Frontal cortex (tissue), 4 donors: ENCODE measurements around the gene USP9X. TPM values are rescaled to one million over a fixed set of nuclear protein-coding genes. Genes with fewer than 3 reads are reported as not detected.
"Not testable (repeated sequence)": the region's sequence is repeated elsewhere in the genome, so short reads cannot be mapped to it uniquely, and the experiment has no call there.

Experiments
- DNase-seq, 2 donors: peaks; one replicate each; pipeline ENCODE4 v3.0.0; 2012; ENCODE audit warnings: low spot score in 2 of 2
- FAIRE-seq: peaks from 2 replicates; lab custom pipeline; 2012; peaks lifted over from hg19 to GRCh38; lab: Jason Lieb, UNC
- total RNA-seq: library from RNA; depleted of rRNA; stranded (reverse); fragments of >200 nt; gene quantifications from one replicate; pipeline ENCODE4 v1.2.3, GENCODE V29; 2014
- donor health status: control.
- donor health status: control.
- donor health status: control.

The USP9X gene
- total RNA-seq, 1 donor from 2014 or later, result 174 TPM

DNA sequence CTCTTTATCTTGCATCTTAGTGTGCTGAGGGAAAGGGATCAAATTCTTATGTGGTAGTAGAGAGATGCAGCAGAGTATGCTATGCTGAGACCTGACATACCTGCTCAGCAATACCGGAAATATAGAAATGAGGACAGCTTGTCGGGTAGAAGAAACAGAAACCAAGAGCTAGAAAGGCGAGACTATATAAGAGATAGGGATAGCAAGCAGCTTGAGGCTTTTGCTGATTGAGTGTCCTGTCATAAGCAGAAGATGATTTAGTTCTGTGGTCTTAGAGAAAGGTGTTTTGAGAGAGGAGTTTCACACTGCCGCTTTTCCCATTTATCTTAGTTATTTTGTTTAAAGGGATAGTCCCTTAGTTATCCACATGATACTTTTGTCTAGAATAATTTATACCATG is 31.7 kb downstream of the USP9X start:
- FAIRE-seq, result no peak

DNA sequence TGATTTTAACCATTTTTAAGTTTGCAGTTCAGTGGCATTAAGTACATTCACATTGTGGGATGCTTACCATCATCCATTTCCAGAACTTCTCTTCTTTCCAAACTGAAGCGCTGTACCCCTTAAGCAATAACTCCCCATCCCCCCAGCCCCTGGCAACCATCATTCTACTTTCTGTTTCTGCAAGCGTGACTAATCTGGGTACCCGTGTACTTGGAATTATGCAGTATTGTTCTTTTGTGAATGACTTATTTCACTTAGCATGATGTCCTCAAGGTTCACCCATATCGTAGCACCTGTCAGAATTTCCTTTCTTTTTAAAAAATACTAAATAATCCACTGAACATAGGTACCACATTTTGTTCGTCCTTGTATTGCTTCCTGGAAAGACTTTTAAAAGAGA is 32.9 kb downstream of the USP9X start:
- DNase-seq, result no peak
- no peak for FAIRE-seq

More for the DNA sequence above, 31.7 kb downstream of the USP9X start:
- DNase-seq, result no peak

DNA sequence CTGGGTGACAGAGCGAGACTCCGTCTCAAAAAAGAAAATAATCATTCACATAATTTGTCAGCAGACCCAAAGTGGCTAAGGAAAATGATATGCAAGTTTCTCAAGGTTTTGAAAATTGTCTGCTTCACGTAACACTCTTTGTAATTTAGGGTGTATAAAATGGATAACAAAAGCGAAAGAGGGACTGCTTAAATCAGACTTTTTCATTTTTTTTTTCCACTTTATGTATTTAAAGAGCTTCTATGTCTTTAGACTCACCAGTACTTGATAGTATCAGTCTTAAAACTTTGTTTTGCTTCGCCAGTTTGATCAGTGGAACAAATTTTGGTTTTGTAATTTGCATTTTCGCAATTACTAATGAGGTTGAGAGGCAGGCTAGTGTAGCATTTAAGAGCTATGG is 34.6 kb downstream of the USP9X start:
- FAIRE-seq, result no peak

DNA sequence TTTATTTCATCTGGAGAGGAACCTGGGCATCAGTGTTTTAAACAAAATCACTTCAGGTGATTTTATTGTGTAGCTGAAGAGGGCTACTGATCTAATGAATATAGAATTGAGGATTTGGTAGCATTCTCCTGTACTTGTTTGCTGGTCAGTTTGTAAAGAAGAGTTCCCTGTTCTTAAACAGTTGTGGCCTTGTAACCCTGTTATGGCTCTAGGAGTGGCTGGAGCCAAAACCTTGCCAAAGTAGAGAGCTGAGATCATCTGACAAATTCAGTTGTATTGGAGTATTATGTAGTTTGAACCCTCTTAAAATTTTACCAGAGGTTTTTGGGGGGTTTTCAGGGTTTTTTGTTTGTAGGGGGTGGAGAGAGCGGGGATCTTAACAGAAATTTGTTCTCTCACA is 36.5 kb downstream of the USP9X start:
- DNase-seq, result no peak
- no peak for FAIRE-seq

More for the DNA sequence above, 34.6 kb downstream of the USP9X start:
- no peak for DNase-seq

DNA sequence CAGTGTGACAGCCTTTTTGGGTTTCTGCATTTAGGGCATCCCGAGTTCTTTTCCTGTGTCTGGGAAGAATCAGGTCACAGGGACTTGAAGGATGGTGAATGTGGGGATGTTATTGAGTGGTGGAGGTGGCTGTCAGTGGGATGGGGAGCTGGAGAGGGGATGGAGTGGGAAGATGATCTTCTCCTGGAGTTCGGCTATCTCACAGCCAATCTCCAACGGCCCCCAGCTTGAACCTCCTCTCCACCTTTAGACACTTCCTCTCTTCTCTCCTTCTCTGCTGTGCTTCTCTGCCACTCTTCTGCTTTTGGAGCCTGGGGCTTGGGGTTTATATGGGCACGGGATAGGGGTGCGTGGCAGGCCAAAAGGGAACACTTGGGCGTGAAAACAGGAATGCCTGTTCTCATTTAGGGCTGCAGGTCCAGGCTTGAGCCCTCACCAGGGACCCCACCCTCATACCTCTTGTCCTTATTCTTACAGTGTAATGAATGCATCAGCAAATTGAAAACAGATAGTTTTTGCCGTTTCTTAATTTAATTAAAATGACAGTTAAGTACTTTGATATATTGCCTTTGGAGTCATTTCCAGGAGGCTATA is 37.5 kb downstream of the USP9X start:
- DNase-seq, result no peak
- no peak for FAIRE-seq

DNA sequence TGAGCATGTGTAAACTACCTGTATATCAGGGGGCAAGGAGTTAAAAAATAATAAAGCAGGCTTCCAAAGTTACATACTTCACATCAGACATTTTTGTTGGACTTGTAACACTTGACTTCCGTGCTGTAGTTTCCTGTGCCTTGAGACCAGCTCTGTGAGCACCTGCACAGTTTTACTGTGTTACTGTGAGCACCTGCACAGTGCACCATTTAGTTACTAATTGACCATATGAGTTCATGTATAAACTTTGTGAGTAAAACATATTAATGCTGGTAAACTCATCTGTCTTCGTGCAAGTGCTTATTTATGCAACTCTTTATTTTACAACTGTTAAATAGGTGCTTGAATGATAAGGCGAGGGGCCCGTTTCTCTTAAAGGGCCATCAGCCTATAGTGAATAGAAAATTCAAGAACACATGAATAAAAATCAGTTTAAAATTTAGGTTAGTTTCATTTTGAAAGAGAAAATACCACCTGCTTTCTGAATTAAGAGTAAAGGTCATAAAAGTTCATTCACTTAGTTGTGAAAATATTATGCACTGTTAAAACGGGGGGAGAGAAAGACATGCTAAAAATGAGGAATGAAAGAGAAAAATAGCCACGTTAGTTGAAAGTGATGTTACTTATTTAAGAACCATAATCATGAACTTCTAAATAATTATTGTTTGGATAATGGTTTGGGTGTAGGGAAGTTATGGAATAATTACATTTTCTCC is 42.4 kb downstream of the USP9X start:
- FAIRE-seq (no peak), DNase-seq (no peak)

DNA sequence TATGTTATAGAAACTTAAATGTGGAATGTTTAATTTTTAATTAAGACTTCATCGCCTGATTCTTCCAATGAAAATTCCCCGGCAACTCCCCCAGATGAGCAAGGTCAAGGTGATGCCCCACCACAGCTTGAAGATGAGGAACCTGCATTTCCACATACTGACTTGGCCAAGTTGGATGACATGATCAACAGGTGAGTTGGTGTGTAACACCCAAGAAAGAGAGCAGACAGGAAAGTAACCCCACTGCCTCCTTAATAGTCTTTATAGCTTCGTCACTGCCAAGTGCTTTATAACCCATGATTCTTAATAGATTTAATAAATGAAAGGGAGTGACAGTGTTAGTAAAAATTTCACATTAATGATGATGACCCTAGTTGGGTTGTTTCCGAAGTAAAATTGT is 43.7 kb downstream of the USP9X start:
- DNase-seq, result no peak
- FAIRE-seq, result no peak

DNA sequence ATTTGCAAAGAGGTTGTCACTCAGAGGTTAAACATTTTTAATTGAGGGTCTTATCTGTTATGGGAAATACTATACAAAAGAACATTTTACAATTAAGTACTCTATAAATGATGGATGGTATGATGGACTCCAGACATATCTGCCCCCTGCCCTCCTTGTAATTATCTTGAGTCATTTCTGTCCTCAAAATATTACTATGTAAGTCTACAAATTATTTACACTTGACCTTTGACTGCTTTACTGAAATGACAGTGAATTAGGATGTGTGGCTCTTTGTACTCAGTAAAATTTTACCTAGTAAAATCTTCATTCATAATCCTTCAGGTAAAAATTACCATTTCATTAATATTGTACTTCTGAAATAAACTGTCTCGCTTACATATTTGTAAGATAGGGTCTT is 46.5 kb downstream of the USP9X start:
- FAIRE-seq (no peak), DNase-seq (no peak)

DNA sequence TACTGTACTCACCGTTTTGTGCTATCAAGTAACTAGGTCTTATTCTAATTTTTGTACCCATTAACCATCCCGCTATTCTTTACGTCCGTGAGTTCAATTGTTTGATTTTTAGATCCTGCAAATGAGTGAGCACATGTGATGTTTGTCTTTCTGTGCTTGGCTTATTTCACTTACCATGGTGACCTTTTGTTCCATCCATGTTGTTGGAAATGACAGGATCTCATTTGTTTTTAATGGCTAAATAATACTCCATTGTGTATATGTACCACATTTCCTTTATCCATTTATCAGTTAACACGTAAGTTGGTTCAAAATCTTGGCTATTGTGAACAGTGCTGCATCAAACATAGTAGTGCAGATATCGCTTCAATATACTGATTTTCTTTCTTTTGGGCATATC is 48.3 kb downstream of the USP9X start:
- DNase-seq (no peak), FAIRE-seq (no peak)

DNA sequence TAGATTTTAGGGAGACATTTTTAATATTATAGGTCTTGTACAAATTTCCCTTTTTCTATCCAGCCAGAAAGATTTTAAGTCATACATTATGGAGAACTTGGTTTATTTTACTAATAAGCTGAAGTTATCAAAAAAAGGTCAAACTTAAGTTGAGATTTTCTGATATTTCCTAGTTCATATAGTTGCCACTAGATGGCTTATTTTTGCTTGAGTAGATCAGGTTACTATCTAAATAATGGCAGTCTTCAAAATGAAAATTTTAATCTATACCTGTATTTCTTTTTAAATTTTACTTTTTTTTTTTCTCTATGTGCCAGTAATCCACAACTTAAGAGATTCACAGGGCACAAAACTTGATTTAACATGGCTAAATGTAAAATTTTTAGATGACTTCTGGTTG is 52.3 kb downstream of the USP9X start:
- no peak for FAIRE-seq
- DNase-seq, result no peak

DNA sequence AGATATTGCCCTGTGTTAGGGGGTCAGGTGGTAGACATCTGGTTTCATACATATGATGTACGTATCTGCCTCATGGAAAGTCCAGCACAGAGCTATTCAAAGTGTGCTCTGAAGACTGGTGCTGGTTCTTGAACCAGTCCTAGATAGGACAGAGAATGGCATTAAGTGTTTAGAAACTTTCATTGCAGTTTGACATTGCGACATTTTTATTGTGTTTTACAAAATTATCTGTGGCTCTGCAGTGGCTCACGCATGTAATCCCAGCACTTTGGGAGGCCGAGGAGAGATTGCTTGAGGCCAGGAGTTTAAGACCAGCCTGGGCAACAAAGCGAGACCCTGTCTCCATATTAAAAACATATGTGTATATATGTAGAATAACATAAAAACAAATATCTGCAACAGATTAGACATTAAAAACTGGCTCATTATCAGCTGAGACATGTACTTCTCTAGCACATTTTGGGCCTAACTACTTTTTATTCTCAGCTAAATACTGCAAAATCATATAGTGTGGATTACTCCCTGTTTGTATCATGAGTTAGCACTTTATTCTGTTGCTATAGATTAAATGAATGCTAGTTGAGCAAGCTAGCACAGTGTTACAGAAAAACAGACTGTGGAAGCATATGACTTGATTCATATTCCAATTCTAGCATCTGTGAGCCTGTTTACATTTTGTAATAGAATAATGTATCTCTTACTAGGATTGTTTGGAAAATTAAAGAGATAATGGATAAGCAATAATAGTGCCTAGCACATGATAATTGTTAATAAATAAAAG is 57.1 kb downstream of the USP9X start:
- DNase-seq (no peak), FAIRE-seq (no peak)

DNA sequence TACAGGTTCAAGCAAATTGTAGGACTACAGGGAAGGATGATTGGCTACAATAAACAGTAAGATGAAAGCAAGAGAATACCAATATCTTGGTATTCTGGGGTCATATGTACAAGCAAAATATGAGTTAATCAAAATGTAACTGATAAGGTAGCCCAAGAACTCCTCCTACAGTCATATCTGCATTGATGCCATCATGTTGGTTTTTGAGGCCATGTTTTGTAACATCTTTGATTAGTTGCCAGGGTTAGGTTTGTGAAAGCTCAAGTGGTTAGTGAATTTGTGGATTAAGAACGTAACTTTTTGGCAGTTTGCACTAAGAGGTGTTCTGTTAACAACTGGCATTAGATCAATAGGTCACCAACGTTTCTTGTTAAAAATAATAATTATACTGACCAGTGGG is 59.6 kb downstream of the USP9X start:
- no peak for DNase-seq
- FAIRE-seq, result no peak

DNA sequence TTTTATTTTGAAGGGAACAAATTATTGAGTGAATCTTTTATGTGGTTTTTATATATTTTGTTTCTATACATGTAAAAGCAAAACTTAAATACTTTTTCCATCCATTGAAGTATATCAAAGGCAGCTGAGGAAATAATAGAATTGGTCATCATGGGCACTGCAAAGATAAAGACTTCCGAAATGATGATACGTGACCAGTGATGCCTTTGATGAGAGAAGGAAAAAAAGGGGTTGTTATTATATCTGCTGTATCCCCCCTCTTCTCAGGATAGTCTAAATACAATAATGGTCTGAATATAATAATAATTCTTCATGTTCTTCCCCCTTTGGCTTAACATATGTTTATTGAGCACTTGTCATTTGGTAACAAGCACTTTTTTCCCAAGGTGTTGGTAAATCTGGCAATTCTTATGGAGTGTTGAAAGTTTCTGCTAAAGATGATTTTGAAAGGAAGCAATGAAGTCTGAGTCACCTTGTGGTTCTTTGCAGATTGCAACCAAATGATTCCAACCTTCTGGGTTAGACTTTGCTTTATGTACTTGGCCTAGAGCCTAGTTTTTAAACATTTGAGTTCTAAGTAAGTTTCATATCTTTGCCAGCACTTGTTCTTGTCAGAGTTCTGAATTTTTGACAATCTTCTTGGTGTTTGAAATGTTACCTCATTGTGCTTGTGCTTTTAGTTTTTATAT is 60.8 kb downstream of the USP9X start:
- no peak for DNase-seq
- FAIRE-seq, result no peak

DNA sequence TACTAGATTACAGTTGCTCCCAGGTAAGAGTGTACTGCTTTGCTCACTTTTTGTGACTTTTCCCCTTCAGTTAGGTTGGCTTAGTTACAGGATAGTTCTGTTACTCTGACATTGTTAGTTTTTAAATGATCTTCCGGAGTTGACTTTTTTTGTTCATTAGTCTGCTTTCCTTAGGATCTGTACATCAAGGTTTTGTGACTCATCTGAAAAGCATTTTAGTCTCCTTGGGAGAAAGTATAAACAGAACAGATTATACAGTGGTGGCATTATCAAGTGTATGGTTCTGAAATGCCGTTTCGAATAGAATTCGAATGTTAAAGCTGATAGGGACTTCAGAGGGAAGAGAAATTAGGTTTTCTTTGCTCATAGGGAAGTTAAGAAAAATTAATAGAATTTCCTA is 63.3 kb downstream of the USP9X start:
- DNase-seq, result no peak
- no peak for FAIRE-seq

DNA sequence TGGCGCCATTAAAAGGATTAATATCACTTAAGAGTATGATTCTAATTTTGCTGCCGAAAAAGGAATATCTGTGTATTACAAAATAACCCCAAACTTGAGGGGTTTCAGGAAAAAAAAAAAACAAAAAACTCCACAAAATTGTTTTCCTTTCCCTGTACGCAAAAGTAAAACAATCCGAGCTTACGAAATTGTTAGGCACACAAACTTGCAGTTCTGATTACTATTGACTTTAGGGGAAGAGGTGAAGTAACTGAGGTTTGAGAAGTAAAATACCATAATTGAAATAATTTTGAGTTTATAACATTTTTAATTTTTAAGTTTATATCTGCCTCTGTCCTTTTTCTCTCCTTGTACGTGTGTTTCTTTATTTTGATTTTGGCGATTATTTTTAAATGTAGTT is 64.8 kb downstream of the USP9X start:
- FAIRE-seq, result no peak

DNA sequence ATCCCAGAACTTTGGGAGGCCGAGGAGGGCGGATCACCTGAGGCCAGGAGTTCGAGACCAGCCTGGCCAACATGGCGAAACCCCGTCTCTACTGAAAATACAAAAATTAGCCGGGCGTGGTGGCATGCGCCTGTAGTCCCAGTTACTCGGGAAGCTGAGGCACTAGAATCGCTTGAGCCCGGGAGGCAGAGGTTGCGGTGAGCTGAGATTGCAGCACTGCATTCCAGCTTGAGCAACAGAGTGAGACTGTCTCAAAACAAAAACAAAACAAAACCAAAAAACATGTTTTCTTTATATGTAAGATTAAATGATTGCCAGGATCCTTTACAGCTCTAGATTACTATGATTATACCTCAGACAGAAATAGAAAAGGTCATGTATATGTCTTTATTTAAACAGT is 66.5 kb downstream of the USP9X start:
- DNase-seq, FAIRE-seq: not testable (repeated sequence)

More for the DNA sequence above, 64.8 kb downstream of the USP9X start:
- no peak for DNase-seq

DNA sequence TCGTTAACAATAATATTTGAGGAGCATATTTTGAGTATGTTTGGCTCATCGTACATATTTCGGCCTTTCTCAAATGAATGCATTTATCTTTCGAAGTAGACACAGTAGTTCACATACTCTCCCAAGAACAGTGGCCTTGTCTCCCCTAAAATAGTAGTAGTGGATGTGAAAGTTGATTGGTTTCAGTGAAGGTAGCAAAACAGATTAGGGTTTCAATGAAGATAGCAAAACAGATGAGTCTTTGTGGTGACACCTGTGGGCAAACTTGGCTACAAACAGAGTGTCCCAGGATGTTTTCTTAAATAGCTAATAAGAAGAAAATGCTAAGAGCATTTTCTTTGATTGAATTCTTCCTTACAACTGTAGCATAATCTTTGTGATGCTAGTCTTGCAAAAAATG is 67.0 kb downstream of the USP9X start:
- DNase-seq, result no peak
- FAIRE-seq, result no peak

DNA sequence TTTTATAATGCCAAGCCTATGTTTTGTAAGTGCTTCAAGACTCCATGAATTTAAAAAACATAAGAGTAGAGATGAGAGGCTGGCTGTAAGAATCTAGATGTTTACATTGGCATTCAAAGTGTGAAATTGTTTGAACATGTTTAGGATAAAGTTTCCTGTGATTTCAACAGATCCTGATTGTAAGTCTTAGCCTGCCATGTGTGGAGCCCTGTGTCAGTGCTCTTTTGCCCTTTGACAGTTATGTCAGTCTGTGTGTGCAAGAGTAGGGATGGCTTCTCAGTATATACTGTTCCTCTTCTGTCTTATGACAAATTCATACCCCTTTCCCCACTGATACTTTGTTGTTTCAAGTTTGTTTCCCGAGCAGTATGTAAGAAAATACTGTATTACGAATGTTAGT is 68.2 kb downstream of the USP9X start:
- no peak for DNase-seq
- no peak for FAIRE-seq

DNA sequence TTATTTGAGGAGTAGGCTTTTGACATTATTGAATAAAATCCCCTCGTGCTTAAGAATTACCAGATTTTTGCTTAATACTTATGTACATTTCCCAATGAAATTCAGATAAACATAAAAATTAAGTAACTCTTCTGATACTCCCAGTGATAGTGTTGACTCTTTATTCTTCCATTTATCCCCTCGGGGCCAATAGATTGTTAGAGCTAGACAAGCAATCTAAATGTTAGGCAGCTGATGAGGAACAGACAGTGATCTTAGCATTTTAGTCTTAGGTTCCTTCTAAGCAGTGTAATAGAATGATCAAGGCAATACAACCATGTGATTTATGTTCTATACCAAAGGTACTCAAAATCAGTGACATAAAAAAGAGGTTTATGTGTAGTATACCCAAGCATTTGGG is 68.7 kb downstream of the USP9X start:
- DNase-seq (no peak), FAIRE-seq (no peak)

DNA sequence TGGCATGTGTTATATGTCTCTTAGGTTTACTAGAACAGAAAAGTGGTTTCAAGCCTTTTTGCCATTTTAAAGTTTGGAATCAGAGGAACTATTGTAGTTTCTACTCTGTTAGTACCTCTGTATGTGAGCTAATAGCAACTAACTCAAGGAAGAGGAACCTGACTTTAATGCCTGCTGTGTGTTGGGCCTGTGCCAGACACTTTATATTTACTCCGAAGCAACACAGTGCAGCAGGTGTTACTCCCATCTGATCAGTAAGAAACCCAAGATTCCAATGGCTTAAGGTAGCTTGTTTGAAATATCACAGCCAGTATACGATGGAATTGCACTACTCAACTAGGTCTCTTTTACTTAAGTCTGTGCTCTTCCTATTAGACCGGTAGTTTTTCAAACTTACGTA is 79.2 kb downstream of the USP9X start:
- FAIRE-seq (no peak), DNase-seq (no peak)

DNA sequence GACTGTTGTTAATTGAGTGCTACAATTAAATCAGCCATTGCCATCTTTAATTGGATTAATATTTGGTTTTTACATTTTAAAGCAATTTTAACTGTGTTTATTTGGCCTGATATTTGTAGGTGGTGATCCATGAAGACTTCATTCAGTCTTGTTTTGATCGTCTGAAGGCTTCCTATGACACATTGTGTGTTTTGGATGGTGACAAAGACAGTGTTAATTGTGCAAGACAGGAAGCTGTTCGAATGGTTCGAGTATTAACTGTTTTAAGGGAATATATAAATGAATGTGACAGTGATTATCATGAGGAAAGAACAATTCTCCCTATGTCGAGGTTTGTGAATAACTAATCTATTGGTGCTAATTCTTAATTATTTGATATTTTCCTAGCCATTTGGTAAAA is 82.6 kb downstream of the USP9X start:
- DNase-seq (no peak), FAIRE-seq (no peak)
